Measurements from ENCODE around the gene COASY.

COASY gene

DNA sequence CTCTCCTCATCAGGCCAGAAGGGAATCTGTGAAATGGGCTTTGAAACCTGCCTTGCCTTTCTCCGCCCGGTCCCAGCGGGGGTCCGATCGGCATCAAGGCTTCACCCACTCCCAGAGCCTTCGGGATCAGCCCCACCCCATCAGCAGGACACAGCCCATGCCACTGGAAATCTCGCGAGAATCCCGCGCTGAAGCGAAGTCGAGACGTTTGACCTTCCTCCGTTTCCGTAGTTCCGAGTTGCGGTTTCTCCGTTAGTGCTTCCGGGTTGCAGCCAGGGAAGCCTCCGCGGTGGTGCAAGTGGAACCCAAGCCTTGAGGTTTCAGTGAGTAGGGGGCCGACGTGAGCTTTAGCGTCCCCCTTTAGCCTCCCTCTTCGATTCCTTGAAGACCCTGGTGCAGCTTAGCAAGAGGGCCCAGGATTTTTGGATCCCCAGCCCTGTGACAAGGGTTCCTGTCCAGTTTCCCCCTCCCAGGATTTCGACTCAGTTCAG lies at the start of gene COASY:
Gene COASY (plus strand): TSS at position 252 of the 491 bp plus-strand sequence. CDS start 475 bp downstream, outside the sequence.
- H3K4me2 ChIP-seq (ENCODE audit: low read depth, low read length, poor library complexity, severe bottlenecking), result peak within 1 kb of the TSS; percentile 80
- peak within 1 kb of the TSS; percentile 66 for H3K4me3 ChIP-seq (ENCODE audit: insufficient read depth, low read length, poor library complexity, severe bottlenecking)
- no peaks in the 10 kb centered on the region for H3K9me2 ChIP-seq (replicated peaks; ENCODE audit: insufficient read depth, low read length)
- peaks cover 27% of the 10 kb centered on the region for H3K79me2 ChIP-seq (ENCODE audit: insufficient read depth, low read length)
- TF ChIP-seq EZH2phosphoT487 (conservative IDR thresholded peaks at IDR 0.05; ENCODE audit: low read length), result no peak
- TF ChIP-seq, protein P1, sequence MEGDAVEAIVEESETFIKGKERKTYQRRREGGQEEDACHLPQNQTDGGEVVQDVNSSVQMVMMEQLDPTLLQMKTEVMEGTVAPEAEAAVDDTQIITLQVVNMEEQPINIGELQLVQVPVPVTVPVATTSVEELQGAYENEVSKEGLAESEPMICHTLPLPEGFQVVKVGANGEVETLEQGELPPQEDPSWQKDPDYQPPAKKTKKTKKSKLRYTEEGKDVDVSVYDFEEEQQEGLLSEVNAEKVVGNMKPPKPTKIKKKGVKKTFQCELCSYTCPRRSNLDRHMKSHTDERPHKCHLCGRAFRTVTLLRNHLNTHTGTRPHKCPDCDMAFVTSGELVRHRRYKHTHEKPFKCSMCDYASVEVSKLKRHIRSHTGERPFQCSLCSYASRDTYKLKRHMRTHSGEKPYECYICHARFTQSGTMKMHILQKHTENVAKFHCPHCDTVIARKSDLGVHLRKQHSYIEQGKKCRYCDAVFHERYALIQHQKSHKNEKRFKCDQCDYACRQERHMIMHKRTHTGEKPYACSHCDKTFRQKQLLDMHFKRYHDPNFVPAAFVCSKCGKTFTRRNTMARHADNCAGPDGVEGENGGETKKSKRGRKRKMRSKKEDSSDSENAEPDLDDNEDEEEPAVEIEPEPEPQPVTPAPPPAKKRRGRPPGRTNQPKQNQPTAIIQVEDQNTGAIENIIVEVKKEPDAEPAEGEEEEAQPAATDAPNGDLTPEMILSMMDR (IDR thresholded peaks at IDR 0.05; ENCODE audit: insufficient read depth, low read length, poor library complexity, severe bottlenecking), result no peak
- H3K36me3 ChIP-seq (ENCODE audit: low read length), result no peaks in the 10 kb centered on the region
- peak within 1 kb of the TSS; percentile 85 for H3K9ac ChIP-seq (ENCODE audit: low read length)
- H4K20me1 ChIP-seq (ENCODE audit: low read depth, low read length), result no peaks in the 10 kb centered on the region
- H3K27me3 ChIP-seq (ENCODE audit: low read length), result no peaks in the 10 kb centered on the region
- no peaks in the 10 kb centered on the region for H3K9me3 ChIP-seq (ENCODE audit: insufficient read depth, low read length)
- peak within 1 kb of the TSS; percentile 59 for H3K27ac ChIP-seq (ENCODE audit: low read depth, low read length)
- H3F3A ChIP-seq (ENCODE audit: insufficient read depth), result peaks cover 5% of the 10 kb centered on the region; the same call in 1 of the 2 replicates
- H2AFZ ChIP-seq (ENCODE audit: low read depth, low read length, severe bottlenecking), result peak within 1 kb of the TSS; percentile 70

DNA sequence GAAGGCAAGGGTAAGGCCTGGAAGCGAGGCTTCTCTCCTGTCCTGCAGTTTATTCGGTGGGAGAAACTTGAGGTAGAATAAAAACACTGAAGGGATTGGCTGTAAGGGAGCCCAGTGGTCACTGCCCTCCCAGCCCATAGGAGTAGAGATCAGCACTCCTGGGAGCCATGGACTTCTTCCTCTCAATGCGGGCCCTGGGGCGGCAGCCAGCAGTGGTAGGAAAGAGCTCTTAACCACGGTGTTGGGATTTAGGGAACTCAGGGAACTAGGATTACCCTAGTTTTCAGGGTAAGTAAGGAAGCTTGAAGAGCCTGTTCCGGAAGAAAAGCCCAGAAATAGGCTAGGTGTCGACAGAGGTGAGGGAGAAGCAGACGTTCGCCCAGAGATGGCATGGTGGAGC lies 49.7 kb upstream of the COASY start:
- Histone ChIP-seq H3K9me2 (replicated peaks; ENCODE audit: insufficient read depth, low read length) (no peaks in the 10 kb centered on the region), H3K4me2 (ENCODE audit: low read depth, low read length, poor library complexity, severe bottlenecking) (no peak overlapping the region), H3K9me3 (ENCODE audit: insufficient read depth, low read length) (no peaks in the 10 kb centered on the region), H2AFZ (ENCODE audit: low read depth, low read length, severe bottlenecking) (no peak overlapping the region), H4K20me1 (ENCODE audit: low read depth, low read length) (no peaks in the 10 kb centered on the region), H3K36me3 (ENCODE audit: low read length) (no peaks in the 10 kb centered on the region), H3K79me2 (ENCODE audit: insufficient read depth, low read length) (no peaks in the 10 kb centered on the region), H3K9ac (ENCODE audit: low read length) (no peak overlapping the region), H3K27me3 (ENCODE audit: low read length) (no peaks in the 10 kb centered on the region), H3K27ac (ENCODE audit: low read depth, low read length) (no peak overlapping the region), H3F3A (ENCODE audit: insufficient read depth) (no peaks in the 10 kb centered on the region), H3K4me3 (ENCODE audit: insufficient read depth, low read length, poor library complexity, severe bottlenecking) (no peak overlapping the region)
- TF ChIP-seq EZH2phosphoT487 (conservative IDR thresholded peaks at IDR 0.05; ENCODE audit: low read length), result no peak
- TF ChIP-seq, protein P1 (IDR thresholded peaks at IDR 0.05; ENCODE audit: insufficient read depth, low read length, poor library complexity, severe bottlenecking), result no peak

DNA sequence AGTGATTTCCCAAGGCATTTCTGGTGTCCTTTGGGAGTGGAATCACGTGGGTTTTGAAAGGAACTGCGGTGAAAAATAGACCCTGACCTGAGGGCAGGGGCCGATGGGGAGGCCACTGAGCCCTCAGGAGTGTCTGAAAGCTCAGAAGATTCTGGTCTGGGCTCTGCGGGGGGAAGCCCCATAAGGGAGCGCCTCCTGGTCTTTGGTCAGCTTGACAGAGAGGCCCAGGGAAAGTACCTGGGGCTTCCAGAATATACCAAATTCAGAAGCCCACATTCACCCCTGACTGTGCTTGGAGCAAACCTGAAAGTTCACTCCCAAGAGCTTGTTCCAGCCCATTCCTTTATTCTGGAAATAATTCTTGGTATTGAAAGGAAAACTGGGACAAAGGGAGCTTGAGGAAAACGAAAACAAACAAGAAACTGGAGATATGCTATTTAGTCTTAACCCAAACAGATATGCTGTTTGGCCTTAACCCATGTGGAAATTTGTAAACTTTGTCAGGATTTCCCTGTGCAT lies 49.2 kb upstream of the COASY start:
- Histone ChIP-seq H3K4me2 (ENCODE audit: low read depth, low read length, poor library complexity, severe bottlenecking) (no peak overlapping the region), H2AFZ (ENCODE audit: low read depth, low read length, severe bottlenecking) (no peak overlapping the region), H3K9me2 (replicated peaks; ENCODE audit: insufficient read depth, low read length) (no peaks in the 10 kb centered on the region), H3F3A (ENCODE audit: insufficient read depth) (no peaks in the 10 kb centered on the region), H4K20me1 (ENCODE audit: low read depth, low read length) (no peaks in the 10 kb centered on the region), H3K79me2 (ENCODE audit: insufficient read depth, low read length) (no peaks in the 10 kb centered on the region), H3K36me3 (ENCODE audit: low read length) (no peaks in the 10 kb centered on the region), H3K4me3 (ENCODE audit: insufficient read depth, low read length, poor library complexity, severe bottlenecking) (no peak overlapping the region), H3K9me3 (ENCODE audit: insufficient read depth, low read length) (no peaks in the 10 kb centered on the region), H3K9ac (ENCODE audit: low read length) (no peak overlapping the region), H3K27me3 (ENCODE audit: low read length) (no peaks in the 10 kb centered on the region), H3K27ac (ENCODE audit: low read depth, low read length) (no peak overlapping the region)
- TF ChIP-seq, protein P1 (IDR thresholded peaks at IDR 0.05; ENCODE audit: insufficient read depth, low read length, poor library complexity, severe bottlenecking), result no peak
- TF ChIP-seq EZH2phosphoT487 (conservative IDR thresholded peaks at IDR 0.05; ENCODE audit: low read length), result no peak
